ENCODE data around the gene SORCS2. TPM values are rescaled to one million over a fixed set of nuclear protein-coding genes. Genes with fewer than 3 reads are reported as not detected.

The SORCS2 gene
- total RNA-seq, 1 experiment from 2014 or later = not detected

DNA sequence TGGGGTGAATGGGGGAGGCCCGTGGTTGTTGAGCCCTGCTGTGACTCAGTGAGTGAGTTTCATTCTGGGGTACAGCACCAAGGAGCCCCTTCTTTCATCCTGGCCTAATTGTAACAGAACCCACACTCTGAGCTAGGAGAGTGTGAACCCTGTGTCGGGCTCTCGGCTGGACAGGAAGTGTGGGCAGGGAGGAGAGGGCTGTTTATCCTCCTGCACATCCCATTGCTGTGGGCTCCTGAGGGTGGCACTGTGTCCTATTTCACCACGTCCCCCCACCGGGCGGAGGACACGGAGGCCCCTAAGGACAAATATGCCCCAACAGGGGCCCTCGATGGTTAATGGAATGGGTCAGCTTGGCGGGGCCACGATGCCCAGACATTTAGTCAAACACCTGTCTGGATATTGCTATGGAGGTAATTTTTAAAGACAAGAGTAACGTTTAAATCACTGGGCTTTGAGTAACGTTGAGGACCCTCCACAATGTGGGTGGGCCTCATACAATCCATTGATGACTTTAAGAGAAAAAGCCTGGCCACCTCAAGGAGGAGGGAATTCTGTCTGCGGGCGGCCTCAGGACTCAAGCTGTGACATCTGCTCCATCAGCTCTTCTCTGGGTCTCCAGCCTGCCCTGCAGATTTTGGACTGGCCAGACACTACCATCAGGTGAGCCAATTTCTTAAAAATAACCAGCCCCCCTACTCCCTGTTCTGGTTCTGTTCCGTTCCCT lies 46.1 kb upstream of the SORCS2 start:
- CTCF ChIA-PET = no interaction called here
- Mint-ChIP-seq H3K36me3 (ENCODE audit: insufficient read depth, unreplicated experiment) (no peaks in the 10 kb centered on the region), H3K27ac (ENCODE audit: low read depth, unreplicated experiment) (no peak overlapping the region), H3K4me3 (ENCODE audit: unreplicated experiment) (no peak overlapping the region), H3K27me3 (ENCODE audit: insufficient read depth, unreplicated experiment) (peaks cover 15% of the 10 kb centered on the region), H3K9me3 (ENCODE audit: unreplicated experiment) (no peaks in the 10 kb centered on the region), H3K4me1 (ENCODE audit: insufficient read depth, unreplicated experiment) (no peaks in the 10 kb centered on the region)
- TF ChIP-seq, protein P1, sequence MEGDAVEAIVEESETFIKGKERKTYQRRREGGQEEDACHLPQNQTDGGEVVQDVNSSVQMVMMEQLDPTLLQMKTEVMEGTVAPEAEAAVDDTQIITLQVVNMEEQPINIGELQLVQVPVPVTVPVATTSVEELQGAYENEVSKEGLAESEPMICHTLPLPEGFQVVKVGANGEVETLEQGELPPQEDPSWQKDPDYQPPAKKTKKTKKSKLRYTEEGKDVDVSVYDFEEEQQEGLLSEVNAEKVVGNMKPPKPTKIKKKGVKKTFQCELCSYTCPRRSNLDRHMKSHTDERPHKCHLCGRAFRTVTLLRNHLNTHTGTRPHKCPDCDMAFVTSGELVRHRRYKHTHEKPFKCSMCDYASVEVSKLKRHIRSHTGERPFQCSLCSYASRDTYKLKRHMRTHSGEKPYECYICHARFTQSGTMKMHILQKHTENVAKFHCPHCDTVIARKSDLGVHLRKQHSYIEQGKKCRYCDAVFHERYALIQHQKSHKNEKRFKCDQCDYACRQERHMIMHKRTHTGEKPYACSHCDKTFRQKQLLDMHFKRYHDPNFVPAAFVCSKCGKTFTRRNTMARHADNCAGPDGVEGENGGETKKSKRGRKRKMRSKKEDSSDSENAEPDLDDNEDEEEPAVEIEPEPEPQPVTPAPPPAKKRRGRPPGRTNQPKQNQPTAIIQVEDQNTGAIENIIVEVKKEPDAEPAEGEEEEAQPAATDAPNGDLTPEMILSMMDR (IDR thresholded peaks at IDR 0.05; ENCODE audit: unreplicated experiment) = no peak
- BruUV-seq (replicated peaks) = no TSS peak
- intact Hi-C loops (cut with micrococcal nuclease) = no loop called here
- DNase-seq (ENCODE audit: unreplicated experiment) = no peak
- POLR2A ChIA-PET = no interaction called here

GRCh38 chr4:7146786-7147115 lies 45.6 kb upstream of the SORCS2 start:
- BruUV-seq (replicated peaks) = no TSS peak
- CTCF ChIA-PET = no interaction called here
- TF ChIP-seq, protein P1 (IDR thresholded peaks at IDR 0.05; ENCODE audit: unreplicated experiment) = no peak
- no peak overlapping the region for H3K27ac Mint-ChIP-seq (ENCODE audit: low read depth, unreplicated experiment)
- no peak overlapping the region for H3K4me3 Mint-ChIP-seq (ENCODE audit: unreplicated experiment)
- H3K4me1 Mint-ChIP-seq (ENCODE audit: insufficient read depth, unreplicated experiment) = no peaks in the 10 kb centered on the region
- POLR2A ChIA-PET = no interaction called here
- intact Hi-C loops (cut with micrococcal nuclease) = no loop called here
- H3K9me3 Mint-ChIP-seq (ENCODE audit: unreplicated experiment) = no peaks in the 10 kb centered on the region
- H3K36me3 Mint-ChIP-seq (ENCODE audit: insufficient read depth, unreplicated experiment) = no peaks in the 10 kb centered on the region
- no peak for DNase-seq (ENCODE audit: unreplicated experiment)
- H3K27me3 Mint-ChIP-seq (ENCODE audit: insufficient read depth, unreplicated experiment) = peaks cover 15% of the 10 kb centered on the region

- no TSS peak for BruUV-seq (replicated peaks)
- Mint-ChIP-seq H3K9me3 (ENCODE audit: unreplicated experiment) (no peaks in the 10 kb centered on the region), H3K27me3 (ENCODE audit: insufficient read depth, unreplicated experiment) (peaks cover 15% of the 10 kb centered on the region), H3K36me3 (ENCODE audit: insufficient read depth, unreplicated experiment) (no peaks in the 10 kb centered on the region), H3K4me3 (ENCODE audit: unreplicated experiment) (no peak overlapping the region), H3K4me1 (ENCODE audit: insufficient read depth, unreplicated experiment) (no peaks in the 10 kb centered on the region), H3K27ac (ENCODE audit: low read depth, unreplicated experiment) (no peak overlapping the region)
- ChIA-PET POLR2A (no interaction called here), CTCF (no interaction called here)
- intact Hi-C loops (cut with micrococcal nuclease) = no loop called here
- TF ChIP-seq, protein P1 (IDR thresholded peaks at IDR 0.05; ENCODE audit: unreplicated experiment) = no peak
- DNase-seq (ENCODE audit: unreplicated experiment) = no peak
These were observed 45.1 kb upstream of the SORCS2 start for GRCh38 chr4:7147261-7147660.

- intact Hi-C loops (cut with micrococcal nuclease) = no loop called here
- H3K4me1 Mint-ChIP-seq (ENCODE audit: insufficient read depth, unreplicated experiment) = no peaks in the 10 kb centered on the region
- H3K27me3 Mint-ChIP-seq (ENCODE audit: insufficient read depth, unreplicated experiment) = peaks cover 20% of the 10 kb centered on the region
- no peak for DNase-seq (ENCODE audit: unreplicated experiment)
- H3K36me3 Mint-ChIP-seq (ENCODE audit: insufficient read depth, unreplicated experiment) = no peaks in the 10 kb centered on the region
- no peaks in the 10 kb centered on the region for H3K9me3 Mint-ChIP-seq (ENCODE audit: unreplicated experiment)
- no peak overlapping the region for H3K4me3 Mint-ChIP-seq (ENCODE audit: unreplicated experiment)
- no peak overlapping the region for H3K27ac Mint-ChIP-seq (ENCODE audit: low read depth, unreplicated experiment)
- TF ChIP-seq, protein P1 (IDR thresholded peaks at IDR 0.05; ENCODE audit: unreplicated experiment) = no peak
- CTCF ChIA-PET = interaction anchor here (0.7 to 1.2 kb wide), 2 partner anchors 10 to 600 kb away, joined by 4 to 5 read pairs; no protein-coding TSS in a partner anchor
- no TSS peak for BruUV-seq (replicated peaks)
- POLR2A ChIA-PET = no interaction called here
These were observed 44.6 kb upstream of the SORCS2 start for GRCh38 chr4:7147661-7148310.

Data from MCF 10A (cell line).